GM13976 (cell line): Measurements from ENCODE around the gene TGM2.

Source experiments
- DNase-seq: peaks from one replicate; pipeline ENCODE4 v3.0.0; 2012; ENCODE audit warnings: low spot score
- CTCF ChIP-seq: IDR thresholded peaks from 2 replicates; pipeline ENCODE4 v1.5.1; 2012; ENCODE audit warnings: borderline replicate concordance, mild to moderate bottlenecking; ENCODE audit not compliant: insufficient read depth; ENCODE audit errors: extremely low read depth, missing control alignments, control extremely low read depth
- in situ Hi-C: fragments of 300-500 bp; cut with MboI; formaldehyde crosslinking; loops from one replicate; pipeline ENCODE4 v1.12.0; 2022; ENCODE audit warnings: low sequenced_read_pairs, mixed read lengths, inconsistent platforms; ENCODE audit not compliant: unreplicated experiment

TGM2 gene

GRCh38 chr20:38200646-38201045, 35.6 kb upstream of the TGM2 start:
- no peak for TF ChIP-seq CTCF
- in situ Hi-C loops = loop anchor here (25.0 kb wide), 1 partner anchor 288 kb away; the partner anchor contains the start of gene VSTM2L
- peak; percentile 12 for DNase-seq

- peak; percentile 3 for DNase-seq
- no peak for TF ChIP-seq CTCF
- in situ Hi-C loops = loop anchor here (25.0 kb wide), 1 partner anchor 287 kb away; the partner anchor contains the start of gene VSTM2L
Observed at GRCh38 chr20:38199501-38200390, 34.7 kb upstream of the TGM2 start.

- no peak for TF ChIP-seq CTCF
Observed at GRCh38 chr20:38198238-38198861, 33.3 kb upstream of the TGM2 start.

GRCh38 chr20:38197619-38198018, 32.5 kb upstream of the TGM2 start:
- in situ Hi-C loops = no loop called here
- DNase-seq = no peak

More at GRCh38 chr20:38198238-38198861, 33.3 kb upstream of the TGM2 start:
- in situ Hi-C loops = no loop called here
- peak; percentile 1 for DNase-seq

GRCh38 chr20:38197217-38197616, 32.1 kb upstream of the TGM2 start:
- TF ChIP-seq CTCF = no peak
- no peak for DNase-seq
- in situ Hi-C loops = no loop called here

More at GRCh38 chr20:38197619-38198018, 32.5 kb upstream of the TGM2 start:
- TF ChIP-seq CTCF = no peak

GRCh38 chr20:38196592-38196991, 31.5 kb upstream of the TGM2 start:
- DNase-seq = no peak
- no peak for TF ChIP-seq CTCF
- in situ Hi-C loops = no loop called here
